ENCODE results near the gene MTHFD1L.

DNA sequence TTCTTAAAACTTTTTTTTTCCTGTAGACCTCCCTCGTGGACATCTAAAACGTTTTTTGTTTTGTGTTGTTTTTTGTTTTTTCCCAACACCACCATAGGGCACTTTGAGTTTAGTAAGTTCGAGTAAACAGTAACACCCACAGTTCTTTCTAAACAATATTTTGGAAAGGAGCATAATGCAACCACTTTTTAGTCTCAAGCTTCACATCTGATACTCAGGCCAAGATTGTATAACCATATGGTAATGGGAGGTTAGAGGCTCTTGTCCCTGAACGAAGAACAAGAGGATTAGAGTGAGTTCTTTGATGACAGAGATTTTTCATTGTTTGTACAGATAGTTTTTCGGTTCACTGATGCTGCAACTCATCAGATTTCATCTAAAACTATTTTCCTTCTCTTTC lies 144.6 kb downstream of the MTHFD1L start:
- no peak for TF ChIP-seq POLR2A (IDR thresholded peaks at IDR 0.05; ENCODE audit: control extremely low read depth in 1 of 2, low read depth in 2 of 2, low read length in 2 of 2)
- no peak for TF ChIP-seq TEAD4 (IDR thresholded peaks at IDR 0.05; ENCODE audit: low read depth, low read length)
- no peak for TF ChIP-seq POLR2AphosphoS5 (IDR thresholded peaks at IDR 0.05; ENCODE audit: low read depth, low read length)
- TF ChIP-seq SP1 (IDR thresholded peaks at IDR 0.05; ENCODE audit: low read depth, low read length) = no peak
- no peak for TF ChIP-seq CTCF (IDR thresholded peaks at IDR 0.05; ENCODE audit: control extremely low read depth in 1 of 3, insufficient read depth in 1 of 3, low read depth in 1 of 3, low read length in 3 of 3)
- no peak for TF ChIP-seq JUND (IDR thresholded peaks at IDR 0.05; ENCODE audit: low read length)
- TF ChIP-seq MAFK (IDR thresholded peaks at IDR 0.05; ENCODE audit: low read depth, low read length) = no peak
- no peak for TF ChIP-seq SRF (IDR thresholded peaks at IDR 0.05; ENCODE audit: low read depth, low read length)
- no peak for TF ChIP-seq CREB1 (IDR thresholded peaks at IDR 0.05)
- no peak for TF ChIP-seq EZH2 (IDR thresholded peaks at IDR 0.05; ENCODE audit: low read depth, low read length, severe bottlenecking)
- no peak for TF ChIP-seq PHF8 (conservative IDR thresholded peaks at IDR 0.05; ENCODE audit: low read depth, low read length)
- TF ChIP-seq KDM5A (IDR thresholded peaks at IDR 0.05; ENCODE audit: low read length) = no peak
- no peak for TF ChIP-seq SAP30 (IDR thresholded peaks at IDR 0.05; ENCODE audit: insufficient read depth, insufficient replicate concordance, low read length)

Measured in H1 (cell line).